Fibroblast of lung (primary cell): ENCODE measurements around the gene BCL6B.

Experiments used
- CTCF ChIP-seq, 2 donors: IDR thresholded peaks in 1 of 2; conservative IDR thresholded peaks in 1 of 2; 1 replicate in 1 of 2; 2 replicates in 1 of 2; pipeline ENCODE4 v1.5.1; 2011 to 2012; ENCODE audit warnings: low read length in 2 of 2, control low read depth in 1 of 2, inconsistent platforms in 1 of 2, low read depth in 1 of 2, mild to moderate bottlenecking in 1 of 2
- EZH2 ChIP-seq: IDR thresholded peaks from 2 replicates; pipeline ENCODE4 v1.5.1; 2012; ENCODE audit warnings: low read length, control low read depth, mild to moderate bottlenecking; ENCODE audit errors: missing control alignments

- no peak for TF ChIP-seq CTCF (conservative IDR thresholded peaks at IDR 0.05 in 1 of 2, IDR thresholded peaks at IDR 0.05 in 1 of 2; ENCODE audit: low read depth in 1 of 2, low read length in 2 of 2)
- TF ChIP-seq EZH2 = no peak
These were observed 1.8 kb upstream of the BCL6B start for GRCh38 chr17:7020894-7021664.
